Kidney glomerular epithelial cell (primary cell): ENCODE data around the gene ITLN2.
"Not testable (repeated sequence)": the region's sequence is repeated elsewhere in the genome, so short reads cannot be mapped to it uniquely, and the experiment has no call there.

Source experiments
- DNase-seq: peaks from one replicate; lab custom pipeline; 2025; lab: John Stamatoyannopoulos, UW

ITLN2 gene

GRCh38 chr1:160954158-160955104 lies at the start of gene ITLN2:
TSS of gene ITLN2 (minus strand) at chr1:160954809. CDS start at chr1:160954741, 68 bp downstream.
- peak; percentile 5 for DNase-seq

GRCh38 chr1:161001525-161001924 lies 46.9 kb upstream of the ITLN2 start:
- no peak for DNase-seq

GRCh38 chr1:161000736-161001480 lies 46.3 kb upstream of the ITLN2 start:
- no peak for DNase-seq

- DNase-seq, result no peak
These were observed 44.8 kb upstream of the ITLN2 start for GRCh38 chr1:160999376-160999775.

- no peak for DNase-seq
These were observed 42.9 kb upstream of the ITLN2 start for GRCh38 chr1:160997323-160998038.

GRCh38 chr1:160996178-160996577 lies 41.6 kb upstream of the ITLN2 start:
- DNase-seq, result peak; percentile 81

GRCh38 chr1:160993544-160994193 lies 39.1 kb upstream of the ITLN2 start:
- peak; percentile 20 for DNase-seq

GRCh38 chr1:160992036-160992435 lies 37.4 kb upstream of the ITLN2 start:
- DNase-seq, result not testable (repeated sequence)

- no peak for DNase-seq
These were observed 32.9 kb upstream of the ITLN2 start for GRCh38 chr1:160987359-160988050.

GRCh38 chr1:160985723-160986122 lies 31.1 kb upstream of the ITLN2 start:
- no peak for DNase-seq

GRCh38 chr1:160981584-160982411 lies 27.2 kb upstream of the ITLN2 start:
- DNase-seq, result no peak

- no peak for DNase-seq
These were observed 24.7 kb upstream of the ITLN2 start for GRCh38 chr1:160979286-160979685.

GRCh38 chr1:160978510-160978927 lies 23.9 kb upstream of the ITLN2 start:
- DNase-seq, result no peak

- DNase-seq, result no peak
These were observed 20.4 kb upstream of the ITLN2 start for GRCh38 chr1:160975026-160975425.

GRCh38 chr1:160973491-160973890 lies 18.9 kb upstream of the ITLN2 start:
- no peak for DNase-seq

- DNase-seq, result no peak
These were observed 18.3 kb upstream of the ITLN2 start for GRCh38 chr1:160972939-160973338.

- no peak for DNase-seq
These were observed 17.0 kb upstream of the ITLN2 start for GRCh38 chr1:160971618-160972056.

GRCh38 chr1:160963521-160963920 lies 8.9 kb upstream of the ITLN2 start:
- no peak for DNase-seq

- DNase-seq, result no peak
These were observed 6.8 kb upstream of the ITLN2 start for GRCh38 chr1:160961419-160961818.

- DNase-seq, result no peak
These were observed 2.4 kb upstream of the ITLN2 start for GRCh38 chr1:160956966-160957365.
